ENCODE data around the gene TMCO2.
"Not testable (repeated sequence)": the region's sequence is repeated elsewhere in the genome, so short reads cannot be mapped to it uniquely, and the experiment has no call there.

The TMCO2 gene

GRCh38 chr1:40247655-40248054 is at the start of gene TMCO2:
TMCO2 (plus strand) TSS chr1:40247937; CDS start chr1:40247994, 57 bp downstream.
- no peak for DNase-seq

DNA sequence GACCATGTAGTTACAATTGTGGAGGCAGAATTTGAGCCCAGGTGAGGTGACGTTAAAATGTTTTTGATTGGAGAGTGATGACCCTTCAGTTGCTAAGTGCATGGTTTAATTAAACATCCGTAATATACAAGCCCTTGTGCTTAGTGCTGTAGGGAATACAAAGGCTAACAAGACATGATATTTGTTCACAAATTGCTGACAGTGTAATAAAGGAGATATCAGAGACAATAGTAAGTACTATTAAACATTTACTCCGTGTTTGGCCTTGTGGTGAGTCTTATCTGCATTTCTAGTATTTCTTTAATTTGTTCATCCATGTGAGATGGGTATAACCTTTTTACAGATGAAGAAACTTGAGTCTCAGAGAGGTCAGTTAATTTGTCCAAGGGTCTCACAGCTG is 48.6 kb upstream of the TMCO2 start:
- no peak for DNase-seq

DNA sequence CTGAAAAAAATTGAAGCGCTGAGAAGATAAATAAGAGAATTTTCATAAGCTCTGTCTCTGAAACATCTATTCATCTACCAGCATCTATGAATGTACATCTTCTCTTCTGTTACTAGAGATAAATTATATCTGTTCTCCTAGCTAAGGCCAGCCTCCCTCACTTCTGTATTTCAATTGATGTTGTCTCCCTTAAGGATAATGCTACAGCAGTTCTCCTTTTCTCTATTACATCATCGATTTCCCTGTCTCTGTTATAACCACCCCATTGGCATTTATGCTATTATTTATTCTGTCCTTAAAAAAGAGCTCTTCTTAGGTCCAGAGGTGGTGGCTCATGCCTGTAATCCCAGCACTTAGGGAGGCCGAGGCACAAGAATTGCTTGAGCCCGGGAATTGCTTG is 42.9 kb upstream of the TMCO2 start:
- DNase-seq: no peak

DNA sequence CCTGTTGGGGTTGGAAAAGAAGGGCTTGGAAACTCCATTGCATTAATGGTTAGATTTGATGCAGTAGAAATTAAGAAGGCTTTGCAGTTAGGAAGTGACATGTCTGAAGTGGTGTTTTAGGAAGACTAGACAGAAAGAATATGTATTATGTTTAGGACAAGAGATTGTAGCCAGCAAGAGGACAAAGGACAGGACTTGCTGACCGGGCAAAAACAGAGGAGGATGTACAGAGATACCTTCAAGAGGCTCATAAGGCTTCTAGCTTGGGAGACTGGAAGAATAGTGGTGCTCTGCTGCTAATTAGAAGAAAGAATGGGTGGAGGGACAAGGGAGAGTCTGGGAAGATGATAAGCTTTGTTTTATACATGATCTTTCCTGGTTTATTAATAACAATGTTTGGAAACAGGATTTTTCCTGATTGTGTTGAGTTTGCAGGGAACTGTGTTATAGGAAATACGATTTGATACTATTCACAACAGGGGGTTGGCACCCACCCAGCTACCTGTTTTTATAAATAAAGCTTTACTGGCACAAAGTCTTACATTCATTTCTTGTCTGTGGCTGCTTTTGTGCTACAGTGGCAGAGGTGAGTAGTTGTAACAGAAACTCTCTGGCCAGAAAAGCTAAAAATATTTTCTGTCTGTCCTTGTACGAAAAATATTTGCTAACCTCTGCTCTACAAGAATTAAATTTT is 37.1 kb upstream of the TMCO2 start:
- DNase-seq: no peak

GRCh38 chr1:40218333-40218732 is 29.4 kb upstream of the TMCO2 start:
- DNase-seq: no peak

DNA sequence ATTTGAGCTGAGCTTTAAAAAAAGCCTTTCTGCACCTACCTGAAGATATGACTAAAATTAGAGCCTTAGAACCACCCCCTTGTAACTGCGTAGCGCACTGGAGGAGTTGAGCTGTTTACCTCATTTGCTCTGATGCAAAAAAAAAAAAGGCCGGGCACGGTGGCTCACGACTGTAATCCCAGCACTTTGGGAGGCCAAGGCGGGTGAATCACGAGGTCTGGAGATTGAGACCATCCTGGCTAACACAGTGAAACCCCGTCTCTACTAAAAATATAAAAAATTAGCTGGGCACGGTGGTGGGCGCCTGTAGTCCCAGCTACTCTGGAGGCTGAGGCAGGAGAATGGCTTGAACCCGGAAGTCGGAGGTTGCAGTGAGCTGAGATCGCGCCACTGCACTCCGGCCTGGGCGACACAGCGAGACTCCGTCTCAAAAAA is 26.2 kb upstream of the TMCO2 start:
- not testable (repeated sequence) for DNase-seq

- no peak for DNase-seq
Observed at GRCh38 chr1:40221977-40222772, 25.6 kb upstream of the TMCO2 start.

GRCh38 chr1:40224040-40224439 is 23.7 kb upstream of the TMCO2 start:
- no peak for DNase-seq

- DNase-seq: no peak
Observed at GRCh38 chr1:40226192-40226591, 21.5 kb upstream of the TMCO2 start.

DNA sequence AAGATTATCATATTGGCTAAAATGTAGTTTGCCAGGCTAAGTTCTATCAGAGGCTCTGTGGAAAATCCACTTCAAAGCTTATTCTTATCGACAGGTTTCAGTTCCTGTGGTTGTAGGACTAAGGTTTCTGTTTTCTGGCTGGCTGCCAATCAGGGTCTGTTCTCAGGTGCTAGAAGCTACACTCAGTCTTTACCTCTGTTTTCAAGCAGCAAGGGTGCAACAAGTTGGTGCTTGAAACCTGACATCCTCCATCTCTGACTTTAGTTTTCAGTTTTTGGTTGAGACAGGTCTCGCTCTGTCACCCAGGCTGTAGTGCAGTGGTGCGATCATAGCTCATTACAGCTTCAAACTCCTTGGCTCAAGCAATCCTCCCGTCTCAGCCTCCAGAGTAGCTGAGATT is 15.3 kb upstream of the TMCO2 start:
- no peak for DNase-seq

GRCh38 chr1:40239626-40240025 is 8.1 kb upstream of the TMCO2 start:
- DNase-seq: no peak

GRCh38 chr1:40240390-40240789 is 7.3 kb upstream of the TMCO2 start:
- no peak for DNase-seq

DNA sequence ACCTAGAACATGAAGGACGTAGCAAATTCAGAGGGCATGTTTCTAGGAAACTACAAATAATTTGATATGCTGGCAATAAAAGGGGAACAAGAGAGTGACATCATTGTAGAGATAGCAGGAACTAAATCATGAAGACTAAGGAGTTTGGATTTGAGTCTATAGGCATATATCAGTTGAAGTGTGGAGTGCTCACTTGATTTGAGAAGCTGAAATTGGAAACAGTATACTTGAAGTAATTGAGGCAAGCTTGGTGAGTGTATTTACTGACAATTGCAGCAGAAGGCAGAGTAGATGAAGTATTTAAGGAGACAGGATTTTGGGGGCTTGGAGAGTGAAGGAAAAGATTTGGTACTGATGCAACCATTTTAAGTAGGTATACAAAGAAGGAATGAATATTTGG is 6.4 kb upstream of the TMCO2 start:
- no peak for DNase-seq

- DNase-seq: no peak
Observed at GRCh38 chr1:40243351-40243750, 4.4 kb upstream of the TMCO2 start.

- no peak for DNase-seq
Observed at GRCh38 chr1:40244138-40244744, 3.5 kb upstream of the TMCO2 start.

GRCh38 chr1:40245686-40246085 is 2.1 kb upstream of the TMCO2 start:
- DNase-seq: no peak

GRCh38 chr1:40248412-40248811 is 675 bp downstream of the TMCO2 start:
- DNase-seq: no peak

- no peak for DNase-seq
Observed at GRCh38 chr1:40251456-40251855, 3.7 kb downstream of the TMCO2 start.

- no peak for DNase-seq
Observed at GRCh38 chr1:40252601-40253000, 4.9 kb downstream of the TMCO2 start.

- DNase-seq: no peak
Observed at GRCh38 chr1:40255231-40255630, 7.5 kb downstream of the TMCO2 start.

- no peak for DNase-seq
Observed at GRCh38 chr1:40256401-40257084, 8.8 kb downstream of the TMCO2 start.

DNA sequence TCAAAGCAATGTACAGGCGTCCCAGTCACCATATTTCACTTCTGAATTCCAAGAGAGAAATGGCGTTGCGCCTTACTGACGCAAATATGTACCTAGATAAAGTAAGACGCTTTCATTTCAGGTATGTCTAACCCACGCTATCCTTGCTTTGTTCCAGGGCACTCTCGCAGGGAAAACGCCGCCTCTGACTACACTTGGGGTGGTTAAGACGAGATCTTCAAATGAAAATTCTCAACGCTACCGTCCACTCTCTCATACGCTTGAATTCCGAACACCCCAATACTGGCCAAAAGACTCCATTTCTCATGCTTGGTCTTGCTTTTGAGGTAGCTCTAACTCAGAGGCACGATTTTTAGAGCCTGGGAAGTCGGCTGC is 9.6 kb downstream of the TMCO2 start:
- peak; percentile 52 for DNase-seq

- DNase-seq: peak; percentile 97
Observed at GRCh38 chr1:40257688-40258444, 10.1 kb downstream of the TMCO2 start, which contains the start of gene ZMPSTE24. ZMPSTE24 (plus strand) TSS chr1:40258236; CDS start chr1:40258272, 36 bp downstream.
